NCI-H2227 treated with DMSO at 0.1 percent for 48 hours (cell line): ENCODE data around the gene MEF2B.

ENCODE experiments used
- DNase-seq: peaks from one replicate; lab custom pipeline; 2025; lab: John Stamatoyannopoulos, UW

MEF2B gene

DNA sequence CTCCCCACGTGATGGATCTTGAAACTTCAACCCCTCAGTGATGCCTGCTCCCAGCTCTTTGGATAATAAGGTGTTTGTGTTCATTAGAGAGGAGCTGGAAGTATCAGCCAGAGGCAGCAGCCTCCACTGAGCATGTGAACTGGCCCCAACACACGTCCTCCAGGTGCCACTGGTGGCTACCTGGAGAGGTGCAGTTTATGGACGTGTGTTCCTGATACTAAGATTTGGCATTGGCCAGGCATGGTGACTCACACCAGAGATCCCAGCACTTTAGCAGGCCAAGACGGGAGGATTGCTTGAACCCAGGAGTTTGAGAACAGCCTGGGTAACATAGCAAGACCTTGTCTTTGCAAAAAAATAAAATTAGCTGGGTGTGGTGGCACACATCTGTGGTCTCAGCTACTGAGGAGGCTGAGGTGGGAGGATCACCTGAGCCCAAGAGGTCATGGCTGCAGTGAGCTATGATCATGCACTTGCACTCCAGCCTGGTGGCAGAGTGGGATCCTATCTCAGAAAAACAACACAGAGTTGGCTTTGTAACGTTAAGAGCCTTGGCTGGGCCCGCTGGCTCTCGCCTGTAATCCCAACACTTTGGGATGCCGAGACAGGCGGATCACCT, 71.9 kb downstream of the MEF2B start:
- DNase-seq: no peak

GRCh38 chr19:19096641-19097627, 73.1 kb downstream of the MEF2B start:
- no peak for DNase-seq

- DNase-seq: no peak
These were observed 74.4 kb downstream of the MEF2B start for GRCh38 chr19:19095691-19096090.
